H1 (cell line): ENCODE data around the gene DSCAM. TPM values are rescaled to one million over a fixed set of nuclear protein-coding genes. Genes with fewer than 3 reads are reported as not detected.

Source experiments
- CTCF ChIA-PET: fragments of 300-600 bp; sonication (Branson Sonifier 250); formaldehyde crosslinking; loops from one replicate; lab custom pipeline; 2021; ENCODE audit not compliant: partially characterized antibody; lab: Charles Lee
- POLR2A ChIA-PET: fragments of 300-600 bp; sonication (Branson Sonifier 250); formaldehyde crosslinking; loops from one replicate; lab custom pipeline; 2021; ENCODE audit warnings: inconsistent platforms; ENCODE audit not compliant: partially characterized antibody; lab: Charles Lee
- DNase-seq, 2 experiments: peaks; one replicate each; pipeline versions ENCODE4 v3.0.0 to v3.0.0-alpha.2; 2010 to 2022; ENCODE audit warnings: low spot score in 2 of 2, low read depth in 1 of 2, mixed read lengths in 1 of 2
- FAIRE-seq: peaks from 2 replicates; lab custom pipeline; 2011; peaks lifted over from hg19 to GRCh38; lab: Jason Lieb, UNC
- H2AFZ ChIP-seq: 2 replicates; pipeline ENCODE4 v1.8.1; 2012; ENCODE audit warnings: low read length, inconsistent platforms
- H2AK5ac ChIP-seq: 2 replicates; pipeline ENCODE4 v1.6.1; 2013; ENCODE audit warnings: low read depth, low read length
- H2BK120ac ChIP-seq: replicated peaks from 2 replicates; pipeline ENCODE3; 2013; ENCODE audit warnings: low read depth, low read length, inconsistent platforms
- H2BK12ac ChIP-seq: 2 replicates; pipeline ENCODE4 v1.6.1; 2013; ENCODE audit warnings: low read depth, low read length
- H2BK15ac ChIP-seq: 2 replicates; pipeline ENCODE4 v1.6.1; 2013; ENCODE audit warnings: low read length
- H2BK20ac ChIP-seq: 2 replicates; pipeline ENCODE4 v1.6.1; 2013; ENCODE audit warnings: low read length
- H2BK5ac ChIP-seq: 2 replicates; pipeline ENCODE4 v1.6.1; 2013; ENCODE audit warnings: low read depth, low read length
- H3K14ac ChIP-seq: 2 replicates; pipeline ENCODE4 v1.6.1; 2013; ENCODE audit warnings: inconsistent platforms; ENCODE audit not compliant: insufficient read length
- H3K18ac ChIP-seq: 2 replicates; pipeline ENCODE4 v1.6.1; 2013; ENCODE audit warnings: low read length; ENCODE audit errors: extremely low read depth
- H3K23ac ChIP-seq: 2 replicates; pipeline ENCODE4 v1.6.1; 2013; ENCODE audit warnings: inconsistent platforms; ENCODE audit not compliant: insufficient read length
- H3K23me2 ChIP-seq: 2 replicates; pipeline ENCODE4 v1.6.1; 2013; ENCODE audit warnings: low read depth, low read length
- H3K27ac ChIP-seq: 2 replicates; pipeline ENCODE4 v1.6.1; 2011; ENCODE audit warnings: low read depth, low read length, inconsistent platforms
- H3K27me3 ChIP-seq, 4 experiments: replicated peaks in 1 of 4; 1 replicate in 1 of 4; 2 replicates in 3 of 4; pipeline versions ENCODE4 v1.6.1 to v1.8.1; 2011 to 2013; ENCODE audit warnings: low read length in 3 of 4, mild to moderate bottlenecking in 3 of 4, inconsistent platforms in 2 of 4, mixed read lengths in 2 of 4, moderate library complexity in 1 of 4; ENCODE audit not compliant: control insufficient read depth in 3 of 4, insufficient read depth in 3 of 4; ENCODE audit errors: extremely low read depth in 1 of 4
- H3K36me3 ChIP-seq, 4 experiments: 2 replicates each; pipeline versions ENCODE4 v1.6.1 to v1.8.1; 2011 to 2013; ENCODE audit warnings: mild to moderate bottlenecking in 4 of 4, low read length in 3 of 4, moderate library complexity in 2 of 4, control low read depth in 1 of 4, inconsistent platforms in 1 of 4; ENCODE audit not compliant: insufficient read depth in 4 of 4, control insufficient read depth in 2 of 4
- H3K4ac ChIP-seq: replicated peaks from 2 replicates; pipeline ENCODE3; 2013; ENCODE audit warnings: low read length, low read depth, mixed read lengths, inconsistent platforms; ENCODE audit not compliant: insufficient read length
- H3K4me1 ChIP-seq, 4 experiments: replicated peaks in 1 of 4; 1 replicate in 1 of 4; 2 replicates in 3 of 4; pipeline versions ENCODE4 v1.6.1 to v1.8.1; 2011 to 2013; ENCODE audit warnings: low read length in 3 of 4, inconsistent platforms in 2 of 4, mixed read lengths in 1 of 4; ENCODE audit not compliant: insufficient read depth in 4 of 4, control insufficient read depth in 3 of 4
- H3K4me2 ChIP-seq, 2 experiments: 2 replicates each; pipeline versions ENCODE4 v1.6.1 to v1.8.1; 2011 to 2013; ENCODE audit warnings: low read depth in 2 of 2, low read length in 2 of 2, control low read depth in 1 of 2, inconsistent platforms in 1 of 2, mild to moderate bottlenecking in 1 of 2; ENCODE audit not compliant: insufficient read depth in 1 of 2
- H3K4me3 ChIP-seq, 4 experiments: fragments of 200-600, 300-600 bp in 1 of 4; sonication (generic), shearing (Covaris generic), sonication (Bioruptor Twin) in 1 of 4; 2 replicates each; pipeline versions ENCODE4 v1.5.1 to v1.8.1; 2011 to 2016; ENCODE audit warnings: low read length in 4 of 4, low read depth in 3 of 4, control low read depth in 2 of 4, inconsistent platforms in 2 of 4, mild to moderate bottlenecking in 2 of 4, mixed read lengths in 1 of 4, moderate library complexity in 1 of 4; ENCODE audit not compliant: insufficient read depth in 2 of 4; ENCODE audit errors: extremely low read depth in 1 of 4
- H3K56ac ChIP-seq: replicated peaks from 2 replicates; pipeline ENCODE3; 2013; ENCODE audit warnings: low read depth, mild to moderate bottlenecking, mixed read lengths, low read length, inconsistent platforms; ENCODE audit not compliant: insufficient read length
- H3K79me1 ChIP-seq: 2 replicates; pipeline ENCODE4 v1.6.1; 2013; ENCODE audit warnings: low read depth, low read length, control low read depth
- H3K79me2 ChIP-seq, 2 experiments: 2 replicates each; pipeline versions ENCODE4 v1.6.1 to v1.8.1; 2012 to 2013; ENCODE audit warnings: low read length in 2 of 2, mild to moderate bottlenecking in 2 of 2, inconsistent platforms in 1 of 2; ENCODE audit not compliant: insufficient read depth in 2 of 2, control insufficient read depth in 1 of 2
- H3K9ac ChIP-seq, 4 experiments: replicated peaks in 1 of 4; 1 replicate in 1 of 4; 2 replicates in 3 of 4; pipeline versions ENCODE4 v1.6.1 to v1.8.1; 2011 to 2013; ENCODE audit warnings: low read depth in 3 of 4, low read length in 3 of 4, control low read depth in 2 of 4, mild to moderate bottlenecking in 2 of 4, moderate library complexity in 2 of 4, inconsistent platforms in 1 of 4; ENCODE audit errors: extremely low read depth in 1 of 4
- H3K9me3 ChIP-seq, 2 experiments: 2 replicates each; pipeline versions ENCODE4 v1.6.1 to v1.8.1; 2012 to 2013; ENCODE audit warnings: mild to moderate bottlenecking in 2 of 2, moderate library complexity in 2 of 2, control low read depth in 1 of 2, inconsistent platforms in 1 of 2, low read depth in 1 of 2, low read length in 1 of 2, mixed read lengths in 1 of 2; ENCODE audit not compliant: insufficient read depth in 2 of 2
- H4K20me1 ChIP-seq, 2 experiments: replicated peaks in 1 of 2; 2 replicates each; pipeline versions ENCODE3 to v1.8.1; 2011 to 2013; ENCODE audit warnings: inconsistent platforms in 2 of 2, low read length in 2 of 2, mild to moderate bottlenecking in 1 of 2; ENCODE audit not compliant: insufficient read depth in 2 of 2, control insufficient read depth in 1 of 2
- H4K5ac ChIP-seq: 2 replicates; pipeline ENCODE4 v1.6.1; 2013; ENCODE audit warnings: low read length, low read depth, mixed read lengths, inconsistent platforms; ENCODE audit not compliant: insufficient read length
- H4K8ac ChIP-seq: 2 replicates; pipeline ENCODE4 v1.8.0; 2013; ENCODE audit warnings: mild to moderate bottlenecking, moderate library complexity, low read length, inconsistent platforms; ENCODE audit not compliant: insufficient read depth; ENCODE audit errors: extremely low read depth
- H4K91ac ChIP-seq: replicated peaks from 2 replicates; pipeline ENCODE3; 2013; ENCODE audit warnings: low read length, mixed read lengths, inconsistent platforms; ENCODE audit not compliant: insufficient read length
- KDM5A ChIP-seq: fragments of 200-600 bp; IDR thresholded peaks from 2 replicates; pipeline ENCODE4 v1.7.1; 2012; ENCODE audit warnings: mild to moderate bottlenecking, low read length, inconsistent platforms, mixed read lengths
- WGBS, 2 experiments: shearing (Covaris generic) in 1 of 2; methylation state at CpG; one replicate each; pipeline versions ENCODE4 v1.1.6 to v1.1.7; 2013 to 2015; ENCODE audit warnings: low lambda C conversion rate in 2 of 2, mixed read lengths in 2 of 2, inconsistent platforms in 1 of 2, low coverage in 1 of 2, missing lambda C conversion rate in 1 of 2; ENCODE audit not compliant: insufficient replicate concordance in 2 of 2, insufficient coverage in 1 of 2, insufficient read length in 1 of 2; ENCODE audit errors: extremely low coverage in 1 of 2, missing lambda C conversion rate in 1 of 2; 5-methylcytosine and 5-hydroxymethylcytosine counted together
- polyA plus RNA-seq, 7 experiments: library from polyadenylated mRNA; depleted of rRNA in 3 of 7; stranded (reverse) in 5 of 7; unstranded in 2 of 7; fragments of >200 nt in 5 of 7; fragments of 200-250 nt in 2 of 7; gene quantifications; 1 replicate in 5 of 7; 2 replicates in 1 of 7; 4 replicates in 1 of 7; pipeline versions ENCODE4 v1.2.1 to v1.2.3, GENCODE V29; 2011 to 2013; ENCODE audit warnings: missing spikeins in 2 of 7, mixed read lengths in 2 of 7
- total RNA-seq: library from RNA; stranded (reverse); fragmentation: NEBNext Ultra II Directional; extraction: Animal tissue kit (Norgen Biotek cat#: 25700); gene quantifications from 2 replicates; pipeline ENCODE4 v1.2.1, GENCODE V29; 2021

The DSCAM gene
- total and polyA plus RNA-seq, 2 of the 8 experiments (the other 6 are each of a cell fraction or from before 2014, with no cell fraction given) = 0.02 to 0.15 TPM

DNA sequence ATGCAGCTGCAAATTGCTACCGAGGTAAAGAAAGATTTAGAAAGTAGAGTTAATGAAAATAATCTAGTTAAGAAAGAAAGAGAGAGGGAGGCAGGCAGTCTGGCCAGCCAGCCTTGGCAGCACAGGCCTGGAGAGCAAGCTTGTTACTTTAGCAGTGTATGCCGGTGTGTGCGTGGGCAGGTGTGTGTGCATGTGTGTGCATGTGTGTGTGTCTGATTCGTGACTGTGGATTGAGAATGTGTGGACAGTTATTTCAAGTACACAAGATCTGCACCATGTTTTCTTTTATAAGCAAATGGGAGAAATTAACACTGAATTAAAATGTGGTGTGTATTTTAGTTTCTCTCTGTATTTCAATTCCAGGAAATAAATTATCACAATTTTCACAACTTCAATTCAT lies 211.6 kb downstream of the DSCAM start:
- 94% methylated on average over 4 of the region's 4 CpGs; no CpG with 5 or more reads in 1 of the 2 experiments for WGBS, 2 experiments

More for the DNA sequence above, 211.6 kb downstream of the DSCAM start:
- Histone ChIP-seq H2BK120ac (no peak overlapping the region), H3K56ac (no peak overlapping the region), H3K4me2 (no peak overlapping the region), H4K20me1 (no peaks in the 10 kb centered on the region), H2BK5ac (no peak overlapping the region), H3K9ac (no peak overlapping the region), H3K36me3 (no peaks in the 10 kb centered on the region), H2AFZ (0 out of 2 replicates have a peak overlapping the region, but pooled peaks have one; percentile 59), H3K4ac (no peak overlapping the region), H3K18ac (no peak overlapping the region), H3K79me1 (no peaks in the 10 kb centered on the region), H2AK5ac (no peak overlapping the region), H3K4me1 (no peaks in the 10 kb centered on the region), H3K14ac (no peak overlapping the region), H3K27ac (no peak overlapping the region), H3K27me3 (no peaks in the 10 kb centered on the region), H3K4me3 (no peak overlapping the region), H2BK12ac (no peak overlapping the region; the same call in 1 of the 2 replicates), H4K5ac (no peak overlapping the region), H3K23me2 (no peaks in the 10 kb centered on the region), H3K23ac (no peak overlapping the region), H4K91ac (no peak overlapping the region), H2BK15ac (no peak overlapping the region), H2BK20ac (no peak overlapping the region), H3K79me2 (no peaks in the 10 kb centered on the region), H4K8ac (no peak overlapping the region), H3K9me3 (no peaks in the 10 kb centered on the region)
- ChIA-PET POLR2A (no interaction called here), CTCF (no interaction called here)
- no peak for DNase-seq
- no peak for TF ChIP-seq KDM5A
- no peak for FAIRE-seq
